ENCODE results near the gene LURAP1L. TPM values are rescaled to one million over a fixed set of nuclear protein-coding genes. Genes with fewer than 3 reads are reported as not detected.
A peak's percentile ranks its signal among the peaks of the same experiment; 100 is the strongest.

Gene LURAP1L
- total RNA-seq, 8 experiments from 2014 or later = 2.3 to 17.1 (median 5.8) TPM

- H3K4me1 ChIP-seq (replicated peaks in 1 of 2) = peaks cover 24 to 51% of the 10 kb centered on the region in 2 donors
- H3K27ac ChIP-seq = no peak overlapping the region
- H3K4me3 ChIP-seq = no peak overlapping the region
- in situ Hi-C loops (cut with MboI; ENCODE audit: low pct_unique_long_range_greater_than_20kb in 2 of 9, low sequenced_read_pairs in 9 of 9, unreplicated experiment in 9 of 9) = no loop called here
- ATAC-seq (replicated peaks in 6 of 8) = no peak
- WGBS, 10 experiments = 60 to 100% (median 91%) methylated on average over 1 to 9 of the region's 9 CpGs; no CpG with 5 or more reads in 1 of the 10 experiments
These were observed 44.8 kb downstream of the LURAP1L start for GRCh38 chr9:12819436-12820185.

GRCh38 chr9:12822111-12822510, 47.3 kb downstream of the LURAP1L start:
- 65 to 100% (median 100%) methylated on average over 1 to 2 of the region's 2 CpGs; no CpG with 5 or more reads in 1 of the 10 experiments for WGBS, 10 experiments
- in situ Hi-C loops (cut with MboI; ENCODE audit: low pct_unique_long_range_greater_than_20kb in 2 of 9, low sequenced_read_pairs in 9 of 9, unreplicated experiment in 9 of 9) = no loop called here
- no peak overlapping the region for H3K4me3 ChIP-seq
- H3K4me1 ChIP-seq (replicated peaks in 1 of 2) = peaks cover 13 to 34% of the 10 kb centered on the region in 2 donors
- H3K27ac ChIP-seq = no peak overlapping the region
- ATAC-seq (replicated peaks in 6 of 8) = no peak

- Histone ChIP-seq H3K4me1 (replicated peaks in 1 of 2) (peaks cover 0 to 18% of the 10 kb centered on the region in 2 donors), H3K27ac (no peak overlapping the region), H3K4me3 (no peak overlapping the region)
- ATAC-seq (replicated peaks in 6 of 8) = no peak
- WGBS, 10 experiments = 32 to 100% (median 57%) methylated on average over 1 to 3 of the region's 3 CpGs; no CpG with 5 or more reads in 1 of the 10 experiments
- in situ Hi-C loops (cut with MboI; ENCODE audit: low pct_unique_long_range_greater_than_20kb in 2 of 9, low sequenced_read_pairs in 9 of 9, unreplicated experiment in 9 of 9) = no loop called here
These were observed 52.2 kb downstream of the LURAP1L start for GRCh38 chr9:12826924-12827565.

- WGBS, 10 experiments = 57 to 92% (median 75%) methylated on average over 1 of the region's 1 CpG; no CpG with 5 or more reads in 4 of the 10 experiments
- no peak for ATAC-seq (replicated peaks in 6 of 8)
- Histone ChIP-seq H3K4me3 (no peak overlapping the region), H3K4me1 (replicated peaks in 1 of 2) (no peaks in the 10 kb centered on the region), H3K27ac (no peak overlapping the region)
- in situ Hi-C loops (cut with MboI; ENCODE audit: low pct_unique_long_range_greater_than_20kb in 2 of 9, low sequenced_read_pairs in 9 of 9, unreplicated experiment in 9 of 9) = no loop called here
These were observed 58.9 kb downstream of the LURAP1L start for GRCh38 chr9:12833701-12834100.

- ATAC-seq (replicated peaks in 6 of 8) = no peak
- H3K4me3 ChIP-seq = no peak overlapping the region
- H3K4me1 ChIP-seq (replicated peaks in 1 of 2) = no peaks in the 10 kb centered on the region
- H3K27ac ChIP-seq = no peak overlapping the region
- in situ Hi-C loops (cut with MboI; ENCODE audit: low pct_unique_long_range_greater_than_20kb in 2 of 9, low sequenced_read_pairs in 9 of 9, unreplicated experiment in 9 of 9) = no loop called here
These were observed 63.7 kb downstream of the LURAP1L start for GRCh38 chr9:12838546-12838945.

- no peak for ATAC-seq (replicated peaks in 6 of 8)
- Histone ChIP-seq H3K4me1 (replicated peaks in 1 of 2) (no peaks in the 10 kb centered on the region), H3K27ac (no peak overlapping the region), H3K4me3 (no peak overlapping the region)
- in situ Hi-C loops (cut with MboI; ENCODE audit: low pct_unique_long_range_greater_than_20kb in 2 of 9, low sequenced_read_pairs in 9 of 9, unreplicated experiment in 9 of 9) = no loop called here
- WGBS, 10 experiments = 43 to 100% (median 92%) methylated on average over 1 to 4 of the region's 4 CpGs
These were observed 68.9 kb downstream of the LURAP1L start for GRCh38 chr9:12843735-12844134.

- ATAC-seq (replicated peaks in 6 of 8) = peak in 1 of 8 experiments; percentile 51
- in situ Hi-C loops (cut with MboI; ENCODE audit: low pct_unique_long_range_greater_than_20kb in 2 of 9, low sequenced_read_pairs in 9 of 9, unreplicated experiment in 9 of 9) = no loop called here
- Histone ChIP-seq H3K4me1 (replicated peaks in 1 of 2) (no peaks in the 10 kb centered on the region), H3K27ac (no peak overlapping the region), H3K4me3 (no peak overlapping the region)
- 11 to 100% (median 85%) methylated on average over 1 to 5 of the region's 5 CpGs for WGBS, 10 experiments
These were observed 71.2 kb downstream of the LURAP1L start for GRCh38 chr9:12846035-12846434.

GRCh38 chr9:12847561-12847960, 72.7 kb downstream of the LURAP1L start:
- in situ Hi-C loops (cut with MboI; ENCODE audit: low pct_unique_long_range_greater_than_20kb in 2 of 9, low sequenced_read_pairs in 9 of 9, unreplicated experiment in 9 of 9) = no loop called here
- Histone ChIP-seq H3K4me1 (replicated peaks in 1 of 2) (no peaks in the 10 kb centered on the region), H3K4me3 (no peak overlapping the region), H3K27ac (no peak overlapping the region)
- ATAC-seq (replicated peaks in 6 of 8) = no peak

- ATAC-seq (replicated peaks in 6 of 8) = peak in 3 of 8 experiments; percentile 32 to 62 (median 44)
- Histone ChIP-seq H3K27ac (no peak overlapping the region), H3K4me1 (replicated peaks in 1 of 2) (no peaks in the 10 kb centered on the region), H3K4me3 (no peak overlapping the region)
- in situ Hi-C loops (cut with MboI; ENCODE audit: low pct_unique_long_range_greater_than_20kb in 2 of 9, low sequenced_read_pairs in 9 of 9, unreplicated experiment in 9 of 9) = loop anchor here in 1 of 9 experiments (25.0 kb wide), 1 partner anchor 113 kb away; no protein-coding TSS in a partner anchor
- 22 to 100% (median 95%) methylated on average over 1 of the region's 1 CpG for WGBS, 10 experiments
These were observed 74.7 kb downstream of the LURAP1L start for GRCh38 chr9:12849486-12850003.

- 24 to 92% (median 82%) methylated on average over 4 to 6 of the region's 6 CpGs for WGBS, 10 experiments
- in situ Hi-C loops (cut with MboI; ENCODE audit: low pct_unique_long_range_greater_than_20kb in 2 of 9, low sequenced_read_pairs in 9 of 9, unreplicated experiment in 9 of 9) = loop anchor here in 1 of 9 experiments (25.0 kb wide), 1 partner anchor 111 kb away; no protein-coding TSS in a partner anchor
- Histone ChIP-seq H3K27ac (no peak overlapping the region), H3K4me3 (no peak overlapping the region), H3K4me1 (replicated peaks in 1 of 2) (no peaks in the 10 kb centered on the region)
- ATAC-seq (replicated peaks in 6 of 8) = no peak
These were observed 76.7 kb downstream of the LURAP1L start for GRCh38 chr9:12851341-12852090.

GRCh38 chr9:12853051-12853450, 78.2 kb downstream of the LURAP1L start:
- no peak overlapping the region for H3K4me3 ChIP-seq
- no peak for ATAC-seq (replicated peaks in 6 of 8)

GRCh38 chr9:12854221-12854620, 79.4 kb downstream of the LURAP1L start:
- H3K4me1 ChIP-seq (replicated peaks in 1 of 2) = no peaks in the 10 kb centered on the region
- H3K27ac ChIP-seq = no peak overlapping the region
- 55 to 100% (median 86%) methylated on average over 1 to 2 of the region's 2 CpGs; no CpG with 5 or more reads in 4 of the 10 experiments for WGBS, 10 experiments
- H3K4me3 ChIP-seq = no peak overlapping the region
- in situ Hi-C loops (cut with MboI; ENCODE audit: low pct_unique_long_range_greater_than_20kb in 2 of 9, low sequenced_read_pairs in 9 of 9, unreplicated experiment in 9 of 9) = loop anchor here in 1 of 9 experiments (25.0 kb wide), 1 partner anchor 108 kb away; no protein-coding TSS in a partner anchor
- no peak for ATAC-seq (replicated peaks in 6 of 8)

More at GRCh38 chr9:12853051-12853450, 78.2 kb downstream of the LURAP1L start:
- no peaks in the 10 kb centered on the region for H3K4me1 ChIP-seq (replicated peaks in 1 of 2)
- in situ Hi-C loops (cut with MboI; ENCODE audit: low pct_unique_long_range_greater_than_20kb in 2 of 9, low sequenced_read_pairs in 9 of 9, unreplicated experiment in 9 of 9) = loop anchor here in 1 of 9 experiments (25.0 kb wide), 1 partner anchor 109 kb away; no protein-coding TSS in a partner anchor
- no peak overlapping the region for H3K27ac ChIP-seq
- 33 to 100% (median 80%) methylated on average over 1 to 4 of the region's 4 CpGs; no CpG with 5 or more reads in 2 of the 10 experiments for whole genome bisulfite sequencing, 10 experiments
